GM23248 (cell line): Measurements from ENCODE around the gene IL21R.

Experiments
- EZH2 ChIP-seq: fragments of 200-600 bp; sonication (generic); IDR thresholded peaks from 2 replicates; pipeline ENCODE4 v1.6.1; 2018; ENCODE audit warnings: antibody characterized with exemption, mild to moderate bottlenecking; ENCODE audit not compliant: insufficient read depth, poor library complexity, severe bottlenecking
- EZH2phosphoT487 ChIP-seq: fragments of 200-600 bp; sonication (generic); IDR thresholded peaks from 2 replicates; pipeline ENCODE4 v1.6.1; 2018; ENCODE audit warnings: antibody characterized with exemption, moderate library complexity, mild to moderate bottlenecking, low read depth; ENCODE audit not compliant: insufficient read depth

DNA sequence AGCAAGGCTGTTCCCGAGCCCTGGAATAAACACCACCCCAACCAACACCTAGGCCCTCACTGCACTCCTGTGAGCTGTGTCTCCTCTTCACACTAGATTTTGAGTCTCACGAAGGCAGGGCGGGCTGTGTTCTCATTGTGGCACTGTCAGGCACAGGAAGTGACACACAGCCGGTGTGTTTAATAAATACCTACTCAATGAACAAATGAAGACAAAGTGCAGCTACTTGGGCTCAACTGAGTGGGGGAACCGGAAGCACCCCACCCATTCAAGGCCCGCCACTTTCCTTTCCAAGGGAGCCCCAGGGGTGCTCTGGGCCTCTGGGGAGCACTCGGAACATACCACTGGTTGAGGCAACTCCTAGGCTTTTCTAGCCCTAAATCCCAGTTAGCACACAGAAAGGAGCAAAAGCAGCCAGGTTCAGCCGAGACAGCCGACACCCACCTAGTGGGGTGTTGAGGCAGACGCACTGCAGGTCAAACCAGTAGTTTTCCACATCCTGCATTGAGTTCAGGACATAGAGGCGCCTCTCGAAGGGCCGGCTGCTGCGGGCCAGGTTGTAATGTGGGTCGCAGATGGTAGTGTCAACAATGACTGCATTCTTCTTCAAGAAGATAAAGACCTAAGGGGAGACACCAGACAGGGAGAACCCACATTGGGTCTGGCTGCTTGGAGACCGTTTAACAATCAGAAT, 90.1 kb downstream of the IL21R start:
- TF ChIP-seq EZH2 (no peak), EZH2phosphoT487 (no peak)
